HG03439 (cell line): ENCODE measurements around the gene C14orf132.

Experiments
- ATAC-seq: cut with Tn5 transposase; IDR thresholded peaks from one replicate; pipeline ENCODE4 v1.9.1; 2021; ENCODE audit warnings: mild to moderate bottlenecking, moderate library complexity; ENCODE audit not compliant: unreplicated experiment

Gene C14orf132

GRCh38 chr14:96096639-96097610 lies 57.8 kb downstream of the C14orf132 start:
- no peak for ATAC-seq

- no peak for ATAC-seq
Measured at GRCh38 chr14:96097752-96098151, 58.6 kb downstream of the C14orf132 start.

GRCh38 chr14:96098309-96098998 lies 59.3 kb downstream of the C14orf132 start:
- no peak for ATAC-seq

GRCh38 chr14:96098999-96099335 lies 59.8 kb downstream of the C14orf132 start:
- ATAC-seq: no peak

DNA sequence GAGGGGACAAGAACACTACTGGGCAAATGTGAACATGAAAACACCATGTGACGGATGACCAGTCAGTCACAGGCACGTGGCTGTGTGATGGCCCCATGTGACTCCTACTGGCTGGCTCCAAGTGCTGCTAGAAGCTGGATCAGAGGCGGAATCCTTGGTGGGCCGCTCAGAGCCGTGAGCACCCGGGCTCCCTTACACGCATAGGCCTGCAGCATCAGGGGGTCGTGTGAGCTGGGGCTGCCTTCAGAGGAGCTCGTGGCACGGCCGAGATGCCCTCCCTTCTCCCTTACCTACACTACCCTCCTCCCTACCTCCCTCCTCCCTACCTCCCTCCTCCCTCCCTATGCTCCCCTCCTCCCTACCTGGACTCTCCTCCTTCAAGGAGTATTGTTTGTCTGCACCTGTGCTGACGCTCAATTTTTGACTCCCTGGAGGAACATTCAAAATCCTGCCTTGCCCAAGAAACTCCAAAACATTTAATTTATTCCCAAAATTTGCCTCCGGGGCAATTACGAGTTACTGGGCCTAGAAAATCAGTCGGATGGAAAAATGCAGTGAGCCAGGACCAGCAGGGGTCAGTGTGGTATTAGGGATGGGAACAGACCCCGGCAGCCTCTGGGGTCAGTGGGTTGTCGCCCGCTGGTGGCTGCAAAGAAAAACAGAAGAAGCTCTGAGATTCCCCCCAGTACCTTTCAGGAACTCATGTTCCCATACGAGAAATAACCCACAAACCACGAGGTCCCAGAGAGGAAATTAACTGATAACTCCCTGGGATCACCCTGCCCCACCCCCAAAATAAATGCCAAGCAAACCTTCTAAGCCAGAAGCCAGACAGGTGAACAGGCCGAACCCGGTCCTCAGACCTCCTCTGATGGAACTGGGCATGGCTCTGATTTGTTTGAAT lies 61.3 kb downstream of the C14orf132 start:
- no peak for ATAC-seq

GRCh38 chr14:96102081-96102856 lies 63.1 kb downstream of the C14orf132 start:
- ATAC-seq: no peak

- no peak for ATAC-seq
Measured at GRCh38 chr14:96103075-96103474, 63.9 kb downstream of the C14orf132 start.

DNA sequence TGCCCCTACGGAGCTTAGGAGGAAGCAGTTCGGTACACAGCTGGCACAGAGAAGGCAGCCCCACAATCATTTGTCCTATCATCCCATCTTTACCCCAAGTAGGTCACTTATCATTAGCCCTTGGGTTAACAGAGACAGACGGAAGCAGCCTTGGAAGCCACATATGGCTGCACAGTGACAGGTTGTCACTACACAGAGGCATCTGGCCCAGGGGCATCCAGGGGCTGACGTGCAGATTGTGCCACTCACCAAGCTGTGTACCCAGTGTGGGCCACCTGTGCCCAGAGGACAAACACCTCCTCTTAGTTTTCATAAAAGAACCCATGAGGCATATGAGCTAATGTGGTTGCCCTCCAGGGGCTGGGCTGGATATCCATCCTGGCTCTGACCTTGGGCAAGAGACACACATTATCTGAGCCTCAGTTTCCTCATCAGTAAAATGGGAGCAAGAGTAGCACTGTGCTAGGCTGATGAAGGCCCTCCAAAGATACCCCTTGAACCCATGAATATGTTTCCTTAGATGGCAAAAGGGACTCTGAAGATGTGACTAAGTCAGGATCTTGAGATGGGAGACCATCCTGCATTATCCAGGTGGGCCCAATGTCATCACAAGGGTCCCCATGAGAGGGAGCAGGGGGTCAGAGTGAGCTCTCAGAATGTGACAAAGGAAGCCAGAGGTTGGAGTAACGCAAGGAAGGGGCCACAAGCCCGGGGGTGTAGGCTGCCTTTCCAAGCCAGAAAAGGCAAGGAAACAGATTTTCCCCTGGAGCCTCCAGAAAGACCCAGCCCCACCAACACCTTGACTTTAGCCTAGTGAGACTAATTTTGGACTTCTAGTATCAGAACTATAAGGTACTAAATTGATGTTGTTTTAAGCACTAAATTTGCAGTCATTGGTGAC lies 64.6 kb downstream of the C14orf132 start:
- no peak for ATAC-seq

- no peak for ATAC-seq
Measured at GRCh38 chr14:96104469-96105057, 65.4 kb downstream of the C14orf132 start.

DNA sequence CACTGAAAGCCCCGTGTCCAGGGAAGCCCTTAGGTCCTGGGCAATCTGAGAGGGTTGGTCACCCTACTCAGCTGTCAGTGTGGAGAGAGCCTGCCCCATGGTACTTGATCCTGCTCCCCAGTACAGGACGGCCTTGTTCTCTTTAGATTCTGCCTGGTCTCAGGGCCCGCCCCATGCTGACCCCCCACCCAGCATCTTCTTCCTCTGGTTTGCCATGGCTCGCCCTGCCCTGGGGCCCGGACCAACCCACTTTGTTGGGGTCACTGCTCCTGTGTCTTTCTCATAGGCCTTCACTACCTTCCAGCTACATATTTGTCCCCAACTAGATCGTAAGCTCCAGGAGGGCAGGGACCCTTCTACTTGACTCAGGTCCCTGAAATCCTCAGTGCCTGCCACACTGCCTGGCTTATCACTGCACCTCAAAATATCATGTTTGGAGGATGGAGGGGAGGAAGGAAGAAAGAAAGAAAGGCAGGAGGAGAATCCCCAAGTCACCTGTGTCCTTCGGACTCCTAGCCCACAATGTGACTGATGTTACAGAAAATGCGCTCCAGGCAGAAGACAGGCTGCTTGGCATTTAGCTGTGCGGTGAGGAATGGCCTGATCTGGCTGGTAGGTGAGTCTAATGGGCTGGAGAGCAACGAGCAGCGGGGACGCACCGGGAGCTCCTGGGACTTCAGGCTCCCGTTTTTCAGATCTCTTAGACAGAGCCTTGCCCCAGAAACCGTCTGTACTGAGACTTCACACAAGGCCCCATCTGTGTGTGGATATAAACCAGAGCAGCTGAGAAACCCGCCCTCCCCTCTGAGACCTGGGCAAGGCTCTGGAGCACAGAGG lies 66.1 kb downstream of the C14orf132 start:
- ATAC-seq: no peak

DNA sequence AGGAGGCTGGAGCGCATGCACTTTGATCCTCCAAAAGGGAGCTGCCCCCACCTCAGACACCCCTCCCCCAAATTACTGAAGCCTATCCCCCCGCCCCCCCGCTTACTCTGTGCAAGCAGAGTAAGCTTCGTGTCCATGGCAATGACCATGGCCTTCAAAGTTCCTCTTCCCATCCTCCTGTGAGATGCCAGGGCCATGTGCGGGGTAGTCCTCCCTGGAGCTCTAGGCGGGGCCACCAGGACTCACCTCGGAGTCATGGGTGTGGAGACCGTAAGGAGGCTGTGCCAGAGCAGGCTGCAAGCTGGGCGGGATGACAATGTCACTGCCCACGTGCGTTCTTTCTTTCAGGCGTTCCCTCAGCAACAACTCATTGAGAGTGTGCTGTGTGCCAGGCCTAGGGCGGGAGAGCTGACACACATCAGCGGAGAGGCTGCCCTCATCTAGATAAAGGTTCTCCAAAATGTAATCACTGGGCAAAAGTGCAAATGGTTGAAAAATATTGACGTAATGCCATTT lies 66.8 kb downstream of the C14orf132 start:
- no peak for ATAC-seq

GRCh38 chr14:96106891-96107290 lies 67.7 kb downstream of the C14orf132 start:
- no peak for ATAC-seq

DNA sequence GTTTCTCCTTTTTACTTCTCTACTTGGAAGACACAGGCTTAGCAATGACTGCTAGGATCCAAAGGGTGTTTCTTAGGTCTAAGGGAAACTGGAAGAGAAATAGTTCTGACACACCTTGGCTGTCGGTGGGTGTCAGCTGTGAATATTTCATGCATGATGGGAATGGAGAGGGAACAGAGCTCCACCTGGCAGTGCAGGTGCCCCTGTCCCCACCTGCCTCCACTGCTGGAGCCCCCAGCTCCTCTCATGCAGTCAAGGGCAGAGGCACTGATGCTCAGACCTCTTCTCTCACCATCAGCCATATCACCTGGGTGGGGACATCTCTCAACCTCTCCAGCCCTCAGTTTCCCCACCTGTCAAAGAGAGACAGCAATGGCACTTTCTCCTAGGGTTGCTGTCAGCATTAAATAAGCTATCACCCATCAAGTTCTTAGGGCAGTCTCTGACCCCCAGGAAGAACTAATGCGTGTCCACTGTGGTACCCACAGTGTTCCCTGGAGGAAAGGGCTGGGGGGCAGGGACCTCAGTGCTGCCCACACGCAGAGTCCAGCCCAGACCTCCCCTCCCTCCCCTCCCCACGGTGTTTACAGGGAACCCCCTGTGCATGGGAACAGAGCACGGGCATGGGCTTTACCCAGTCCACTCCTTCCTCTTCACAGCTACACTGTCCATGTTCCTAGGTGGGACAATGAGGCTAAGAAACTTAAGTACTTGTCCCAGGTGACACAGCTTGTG lies 69.1 kb downstream of the C14orf132 start:
- ATAC-seq: no peak

- no peak for ATAC-seq
Measured at GRCh38 chr14:96108911-96109310, 69.7 kb downstream of the C14orf132 start.

GRCh38 chr14:96109596-96110355 lies 70.6 kb downstream of the C14orf132 start:
- no peak for ATAC-seq

- no peak for ATAC-seq
Measured at GRCh38 chr14:96112032-96112431, 72.9 kb downstream of the C14orf132 start.
